HG02588 (cell line): Measurements from ENCODE around the gene VRK2.
"Not testable (repeated sequence)": the region's sequence is repeated elsewhere in the genome, so short reads cannot be mapped to it uniquely, and the experiment has no call there.

Experiments used
- ATAC-seq: cut with Tn5 transposase; IDR thresholded peaks from one replicate; pipeline ENCODE4 v1.9.1; 2021; ENCODE audit warnings: mild to moderate bottlenecking, moderate library complexity; ENCODE audit not compliant: unreplicated experiment

Gene VRK2

DNA sequence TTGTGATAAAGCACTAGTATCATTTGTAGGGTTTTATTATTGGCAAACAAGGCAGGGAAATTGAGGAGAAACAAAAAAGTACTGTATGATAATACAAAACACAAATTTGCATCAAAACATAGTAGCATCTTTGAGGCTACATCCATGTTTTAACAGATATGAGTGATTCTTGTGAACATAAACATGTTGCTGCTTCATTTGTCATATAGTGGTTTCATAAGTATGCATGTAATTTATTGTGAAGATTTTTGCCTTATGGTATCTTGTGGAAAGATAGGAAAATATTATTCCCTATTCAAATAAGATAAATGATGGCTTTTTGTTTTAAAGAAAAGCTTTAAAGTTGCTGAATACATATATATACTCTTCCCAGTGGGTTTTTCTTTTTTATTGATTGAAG is 60.3 kb downstream of the VRK2 start:
- ATAC-seq: no peak

DNA sequence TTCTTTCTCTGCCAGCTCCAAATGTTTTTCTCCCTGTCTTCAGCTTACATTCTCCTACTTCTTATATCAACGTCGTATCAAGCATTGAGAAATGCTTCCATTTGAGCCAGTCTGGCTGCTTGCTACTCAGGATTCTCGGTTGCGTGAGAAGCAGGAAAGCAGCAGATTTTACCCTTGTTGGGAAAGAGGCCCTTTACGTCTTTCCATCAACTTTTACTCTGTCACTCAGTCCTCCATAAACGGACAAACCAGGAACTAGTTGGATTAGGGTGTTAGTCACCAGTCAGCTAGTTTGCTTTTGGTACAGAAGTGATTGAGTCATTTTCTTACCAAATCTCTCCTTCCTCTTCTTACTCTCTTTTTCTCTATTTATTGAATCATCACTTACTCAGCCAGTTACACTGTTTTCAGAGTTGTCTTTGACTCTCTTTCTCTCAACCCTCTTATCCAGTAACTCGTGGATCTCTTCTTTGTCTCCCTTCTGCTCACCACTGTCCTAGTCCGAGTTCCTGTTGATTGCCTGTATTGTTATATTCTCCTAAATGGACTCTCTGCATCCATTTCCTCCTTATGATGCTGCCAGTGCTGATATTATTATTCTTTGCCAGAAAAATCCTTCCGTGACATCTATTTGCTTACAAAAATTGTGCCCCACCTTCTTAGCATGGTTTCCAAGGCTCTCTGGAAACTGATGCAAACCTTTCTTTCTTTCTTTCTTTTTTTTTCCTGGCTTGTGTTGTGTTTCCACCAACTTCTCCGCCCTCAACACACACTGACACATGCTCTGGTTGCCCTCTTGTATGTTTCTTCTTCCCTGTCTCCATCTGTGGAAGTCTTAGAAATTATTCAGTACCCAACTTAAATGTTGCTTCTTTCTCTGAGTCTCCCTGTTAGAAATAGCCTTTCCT is 61.5 kb downstream of the VRK2 start:
- no peak for ATAC-seq

DNA sequence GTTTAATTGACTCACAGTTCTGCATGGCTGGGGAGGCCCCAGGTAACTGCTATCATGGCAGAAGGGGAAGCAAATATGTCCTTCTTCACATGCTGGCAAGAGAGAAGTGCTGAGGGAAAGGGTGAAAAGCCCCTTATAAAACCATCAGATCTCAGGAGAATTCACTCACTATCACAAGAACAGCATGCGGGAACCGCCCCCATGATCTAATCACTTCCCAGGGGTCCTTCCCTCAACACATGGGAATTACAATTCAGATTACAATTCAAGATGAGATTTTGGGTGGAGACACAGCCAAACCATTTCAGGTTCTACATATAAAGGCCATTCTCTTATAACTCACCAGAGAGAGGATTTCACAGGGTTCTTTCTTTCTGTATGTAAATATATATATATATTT is 62.9 kb downstream of the VRK2 start:
- no peak for ATAC-seq

DNA sequence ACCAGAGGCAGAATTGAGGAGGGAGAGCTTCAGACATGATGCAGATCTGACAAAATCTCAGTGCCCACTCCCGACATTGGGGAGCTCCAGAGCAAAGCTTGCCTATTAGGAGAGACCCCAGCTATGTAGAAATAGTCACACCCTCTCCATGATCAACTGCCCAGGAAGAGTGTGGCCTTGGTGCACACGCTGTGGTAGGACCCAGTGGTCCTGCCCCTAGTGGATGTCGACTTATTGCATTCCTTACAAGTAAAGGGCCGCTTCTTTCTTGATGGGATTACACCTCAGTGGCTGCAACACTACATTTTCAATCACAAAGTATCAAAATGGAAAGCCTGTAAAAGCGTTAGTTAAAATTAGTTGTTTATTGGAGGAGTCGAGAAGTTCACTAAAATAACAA is 64.2 kb downstream of the VRK2 start:
- ATAC-seq: no peak

DNA sequence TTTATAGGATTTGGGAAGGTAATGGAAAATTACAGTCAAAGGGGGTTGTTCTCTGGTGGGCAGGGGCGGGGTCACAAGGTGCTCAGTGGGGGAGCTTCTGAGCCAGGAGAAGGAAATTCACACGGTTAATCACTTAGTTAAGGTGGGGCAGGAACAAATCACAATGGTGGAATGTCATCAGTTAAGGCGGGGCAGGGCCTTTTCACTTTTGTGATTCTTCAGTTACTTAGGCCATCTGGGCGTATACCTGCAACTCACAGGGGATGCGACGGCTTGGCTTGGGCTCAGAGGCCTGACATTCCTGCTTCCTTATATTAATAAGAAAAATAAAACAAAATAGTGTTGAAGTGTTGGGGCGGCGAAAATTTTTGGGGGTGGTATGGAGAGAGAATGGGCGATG is 67.0 kb downstream of the VRK2 start:
- not testable (repeated sequence) for ATAC-seq

DNA sequence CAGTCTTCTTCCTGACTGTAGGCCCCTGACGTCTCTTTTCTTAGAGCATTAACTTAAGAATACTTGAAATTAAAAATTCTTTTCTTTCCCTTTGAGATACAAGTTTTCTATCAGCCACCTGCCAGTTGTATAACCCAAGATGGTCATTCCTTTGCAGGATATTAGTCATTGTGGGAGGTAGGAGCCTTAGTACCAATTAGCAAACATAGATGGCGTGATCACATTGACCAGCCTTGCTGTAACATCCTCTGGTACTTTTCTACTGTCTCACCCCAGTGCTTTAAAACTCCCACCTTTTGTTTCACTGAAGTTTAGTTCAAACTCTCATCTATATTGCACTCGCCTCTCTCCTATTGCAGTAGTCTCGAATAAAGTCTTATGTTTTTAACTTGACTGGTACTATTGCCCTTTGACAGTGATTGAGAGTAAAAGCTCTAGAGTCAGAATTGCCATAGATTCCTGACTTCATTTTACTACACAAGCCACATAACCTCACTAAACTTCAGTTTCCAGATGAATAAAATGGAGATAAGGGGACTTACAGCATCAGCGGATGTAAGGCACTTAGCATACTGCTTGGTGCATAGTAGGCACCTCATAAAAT is 74.1 kb downstream of the VRK2 start:
- no peak for ATAC-seq

DNA sequence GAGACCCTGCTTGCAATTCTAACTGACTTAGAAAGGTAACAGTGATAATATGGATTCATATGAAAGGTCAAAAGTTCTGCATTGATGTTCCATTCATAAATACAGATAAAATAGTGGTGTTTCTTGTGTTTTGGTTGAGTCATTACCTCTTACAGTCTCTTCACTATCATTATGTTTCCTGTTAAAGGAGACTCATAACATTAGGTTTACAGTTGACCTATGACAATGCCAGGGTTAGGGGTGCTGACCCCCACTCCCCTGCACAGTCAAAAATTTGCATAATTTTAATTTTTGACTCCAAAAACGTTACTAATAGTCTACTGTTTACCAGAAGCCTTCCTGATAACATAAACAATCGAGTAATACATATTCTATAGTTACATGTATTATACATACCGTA is 75.4 kb downstream of the VRK2 start:
- no peak for ATAC-seq

DNA sequence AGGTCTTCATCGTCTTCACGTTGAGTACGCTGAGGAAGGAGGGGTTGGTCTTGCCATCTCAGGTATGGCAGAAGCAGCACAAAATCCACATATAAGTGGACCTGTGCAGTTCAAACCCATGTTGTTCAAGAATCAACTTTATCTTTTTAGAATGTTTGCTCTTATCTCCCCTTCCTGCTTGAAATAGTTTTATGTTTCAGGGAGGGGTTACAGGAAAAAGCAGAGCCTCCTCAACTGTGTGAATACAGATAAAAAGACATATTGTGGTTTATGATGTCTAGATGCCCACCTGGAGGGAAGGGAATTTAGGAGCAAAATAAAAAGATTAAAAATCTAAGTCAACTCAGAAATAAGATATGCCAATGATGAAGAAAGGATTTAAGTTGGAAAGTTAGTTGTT is 75.9 kb downstream of the VRK2 start:
- no peak for ATAC-seq

DNA sequence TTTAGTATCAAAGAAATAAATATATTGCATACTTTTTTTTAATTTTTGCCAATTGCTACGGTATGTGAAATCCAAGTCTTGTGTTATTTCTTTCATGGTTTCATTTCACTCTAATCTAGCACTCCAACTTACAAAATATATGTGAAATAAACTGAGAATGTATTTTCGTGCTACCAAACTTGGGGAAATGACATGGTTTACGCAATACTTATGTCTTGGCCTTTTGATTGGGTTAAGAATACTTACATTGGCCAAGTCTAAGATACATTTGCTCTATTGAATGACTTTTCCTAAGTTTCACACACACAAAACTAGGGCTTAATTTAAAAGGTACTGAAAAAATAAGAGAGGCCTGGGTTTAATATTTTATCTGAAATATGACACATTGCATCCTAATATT is 80.5 kb downstream of the VRK2 start:
- ATAC-seq: no peak

DNA sequence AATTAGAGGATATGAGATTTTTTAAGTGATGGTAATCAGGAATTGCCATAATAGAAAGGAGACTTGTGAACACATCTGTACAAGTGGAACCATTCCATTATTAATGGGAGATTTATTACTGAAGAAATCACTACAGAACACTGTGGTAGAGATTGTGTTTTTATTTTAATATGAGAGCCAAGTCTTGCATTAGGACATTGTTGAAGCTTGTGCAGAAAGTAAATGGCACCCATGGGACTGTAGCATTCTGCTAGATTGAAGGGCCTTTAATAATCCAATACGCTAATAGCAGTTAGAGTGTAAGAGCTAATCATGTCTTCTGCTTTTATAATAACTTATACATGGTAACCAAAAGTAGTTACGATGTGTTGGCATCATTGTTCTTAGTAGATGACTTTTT is 83.6 kb downstream of the VRK2 start:
- ATAC-seq: no peak

DNA sequence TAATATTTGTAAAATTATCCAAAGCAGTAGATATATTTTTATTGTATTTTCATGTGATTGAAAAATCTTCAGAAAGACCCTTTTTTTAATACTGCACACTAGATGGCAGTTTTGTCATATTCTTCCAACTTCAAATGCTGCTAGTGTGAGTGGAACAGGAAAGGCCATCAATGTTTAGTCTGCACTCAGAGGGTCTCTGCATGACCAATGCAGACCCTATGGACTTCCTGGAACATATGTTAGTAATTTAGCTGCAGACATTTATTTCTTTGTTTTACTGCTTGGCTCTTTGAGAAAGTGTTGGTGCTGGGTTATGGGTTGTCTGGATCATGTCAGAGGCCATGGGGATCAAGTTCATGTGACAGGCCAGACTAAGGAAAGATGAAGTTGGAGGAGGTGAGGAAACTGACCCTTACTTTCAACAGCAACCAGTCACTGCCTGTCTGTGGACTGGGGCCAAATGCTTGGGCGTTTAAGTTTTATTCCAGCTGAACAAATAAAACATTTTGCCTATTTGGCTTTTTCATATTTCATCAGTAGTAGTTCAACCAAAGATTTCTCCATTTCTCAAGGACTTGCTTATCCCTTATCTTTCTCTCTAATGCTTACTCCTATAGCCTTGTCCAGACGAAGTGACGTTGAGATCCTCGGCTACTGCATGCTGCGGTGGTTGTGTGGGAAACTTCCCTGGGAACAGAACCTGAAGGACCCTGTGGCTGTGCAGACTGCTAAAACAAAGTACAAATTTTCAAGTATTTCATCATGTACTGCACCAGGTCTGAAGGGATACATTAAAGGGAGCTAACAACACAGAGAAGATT is 84.8 kb downstream of the VRK2 start:
- no peak for ATAC-seq

DNA sequence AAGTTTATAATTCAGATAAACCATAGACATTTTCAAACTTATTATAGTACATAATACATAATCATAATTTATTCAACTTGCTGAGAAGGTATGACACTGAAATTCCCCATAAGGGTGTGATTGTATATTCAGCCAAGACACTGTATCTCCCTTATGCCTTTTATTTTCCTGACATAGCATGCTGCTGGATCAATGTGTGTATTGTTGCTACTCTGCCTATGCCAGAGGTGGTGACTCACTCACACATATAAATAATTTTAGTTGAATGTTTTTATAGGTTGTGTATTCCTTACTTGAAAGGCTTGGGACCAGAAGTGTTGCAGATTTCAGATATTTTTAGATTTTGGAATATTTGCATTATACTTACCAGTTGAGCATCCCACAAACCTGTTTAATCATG is 86.8 kb downstream of the VRK2 start:
- no peak for ATAC-seq

DNA sequence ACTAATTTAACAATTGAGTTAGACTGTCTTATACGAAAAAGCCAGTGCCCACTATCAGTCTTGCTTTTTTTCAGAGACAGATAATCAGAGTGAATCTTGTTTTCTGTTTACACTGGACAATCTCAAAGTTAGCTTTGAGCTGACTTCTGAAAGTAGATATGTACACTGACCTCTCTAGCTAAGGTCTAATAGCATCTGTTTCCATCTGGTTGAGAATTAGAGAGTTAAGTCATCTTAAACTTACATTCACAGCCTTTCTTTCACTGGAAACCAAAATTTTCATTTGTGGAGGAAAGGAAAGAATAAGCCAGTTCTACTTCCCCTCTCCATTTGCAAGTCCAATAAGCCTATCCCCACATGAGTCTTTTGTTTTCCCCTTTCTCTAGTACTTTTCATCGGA is 89.3 kb downstream of the VRK2 start:
- ATAC-seq: no peak

DNA sequence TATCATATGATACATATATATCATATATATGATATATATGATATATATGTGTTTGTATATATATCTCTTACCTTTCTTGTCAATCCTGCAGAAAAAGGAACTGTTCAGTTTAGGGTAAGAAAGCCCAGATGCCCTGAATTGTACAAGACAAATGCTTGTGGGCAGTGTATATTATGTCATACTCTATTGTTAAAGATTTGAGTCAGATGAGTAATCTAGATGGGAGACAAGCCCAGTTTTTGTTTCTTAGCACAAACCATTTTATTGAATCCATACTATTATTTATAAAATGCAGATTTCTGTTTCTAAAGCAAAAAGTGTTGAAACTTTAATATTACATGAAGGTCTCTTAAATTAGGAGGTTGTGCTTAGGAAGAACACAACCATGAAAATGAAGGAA is 90.6 kb downstream of the VRK2 start:
- no peak for ATAC-seq

DNA sequence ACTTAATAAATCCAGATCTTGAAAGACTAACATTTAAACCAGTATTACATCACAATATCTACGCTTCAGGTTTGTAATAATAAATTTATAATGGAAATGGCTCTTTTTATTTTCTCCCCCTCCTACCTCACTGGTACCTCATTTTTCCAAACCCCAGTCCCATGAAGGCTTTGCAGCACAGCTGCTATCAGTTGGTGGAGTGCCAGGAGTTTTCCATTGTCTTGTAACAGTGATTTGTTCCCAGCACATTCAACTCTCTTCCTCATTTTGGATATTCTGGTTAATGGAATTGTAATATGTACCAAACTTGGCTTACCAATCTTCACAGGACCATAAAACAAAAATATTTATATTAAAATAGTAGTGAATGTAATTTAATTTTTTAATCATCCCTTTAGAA is 91.2 kb downstream of the VRK2 start:
- ATAC-seq: no peak

DNA sequence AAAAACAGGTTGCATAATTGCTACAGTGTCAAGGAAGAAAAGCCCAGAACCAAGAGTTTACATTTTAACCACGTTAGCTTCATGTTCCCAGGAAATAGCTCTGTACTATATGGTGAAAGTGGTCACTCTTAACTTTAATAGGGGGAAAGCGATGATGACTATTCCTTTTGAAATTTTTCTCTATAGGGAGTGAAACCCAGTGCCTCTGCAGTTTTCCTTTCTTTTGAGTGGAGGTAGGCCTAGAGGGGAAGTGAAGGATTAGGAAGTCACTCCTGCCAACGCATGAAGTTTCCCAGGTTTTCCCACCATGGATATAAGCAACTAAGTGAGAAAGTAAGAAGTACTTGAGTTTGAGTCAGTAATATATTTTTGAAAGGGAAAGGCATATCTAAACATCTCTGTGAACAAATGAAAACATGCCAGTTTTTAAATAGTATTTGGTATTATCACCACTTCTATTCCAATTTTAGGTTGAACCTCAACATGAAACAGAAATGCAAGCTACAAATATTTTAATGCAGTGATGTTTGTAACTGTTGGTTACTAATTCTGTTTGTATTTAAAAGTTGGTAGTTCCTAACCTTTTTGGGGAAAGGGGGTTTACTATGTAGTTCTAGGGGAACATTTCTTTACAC is 91.9 kb downstream of the VRK2 start:
- no peak for ATAC-seq

DNA sequence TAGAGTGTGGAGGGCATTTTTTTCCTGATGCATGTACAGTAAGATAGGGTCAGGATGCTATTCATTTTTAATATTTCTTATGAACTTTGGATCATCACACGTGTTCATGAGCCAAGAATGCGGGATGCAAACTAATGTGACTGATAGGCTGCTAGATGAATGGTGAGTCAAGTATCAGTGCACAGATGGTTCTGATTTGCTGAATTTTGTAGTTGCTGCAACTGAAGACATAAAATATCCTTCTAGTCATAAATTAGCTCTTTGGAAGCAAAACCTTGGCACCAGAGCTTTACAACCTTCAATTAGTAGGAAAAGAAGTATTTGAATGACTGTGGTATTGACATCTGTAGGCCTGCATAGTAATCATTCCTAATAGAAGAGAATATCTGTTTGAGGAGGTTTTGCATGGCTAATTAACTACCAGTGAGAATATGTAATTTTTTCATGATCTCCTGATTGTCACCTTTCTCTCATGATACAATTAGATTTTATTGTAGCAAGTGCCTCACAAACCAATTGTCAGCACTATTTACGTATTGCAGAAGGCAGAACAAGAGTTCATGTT is 94.0 kb downstream of the VRK2 start:
- ATAC-seq: no peak

DNA sequence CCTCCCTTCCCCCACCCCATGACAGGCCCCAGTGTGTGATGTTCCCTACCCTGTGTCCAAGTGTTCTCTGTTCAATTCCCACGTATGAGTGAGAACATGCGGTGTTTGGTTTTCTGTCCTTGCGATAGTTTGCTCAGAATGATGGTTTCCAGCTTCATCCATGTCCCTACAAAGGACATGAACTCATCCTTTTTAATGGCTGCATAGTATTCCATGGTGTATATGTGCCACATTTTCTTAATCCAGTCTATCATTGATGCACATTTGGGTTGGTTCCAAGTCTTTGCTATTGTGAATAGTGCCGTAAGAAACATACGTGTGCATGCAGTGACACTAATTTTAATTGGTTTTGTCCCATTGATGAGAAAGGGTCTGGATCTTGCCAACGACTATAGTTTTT is 99.2 kb downstream of the VRK2 start:
- not testable (repeated sequence) for ATAC-seq

DNA sequence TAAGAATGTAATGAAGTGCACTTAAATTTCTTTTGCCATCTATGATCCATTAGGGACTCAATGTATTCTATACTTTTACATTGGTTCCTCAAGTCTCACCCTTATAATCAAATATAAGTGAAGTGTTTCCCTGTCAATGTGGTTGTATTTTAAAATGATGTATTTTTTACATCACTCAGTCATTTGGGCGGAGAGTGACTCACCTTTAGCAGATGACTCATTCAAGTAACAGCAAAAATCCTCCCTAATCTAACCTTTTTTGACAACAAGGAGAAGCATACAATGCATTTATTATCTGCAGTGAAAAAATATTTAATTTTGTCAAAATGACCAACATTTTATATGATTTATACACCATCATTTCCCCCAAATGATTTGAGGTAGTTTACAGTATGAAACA is 100.1 kb downstream of the VRK2 start:
- no peak for ATAC-seq

DNA sequence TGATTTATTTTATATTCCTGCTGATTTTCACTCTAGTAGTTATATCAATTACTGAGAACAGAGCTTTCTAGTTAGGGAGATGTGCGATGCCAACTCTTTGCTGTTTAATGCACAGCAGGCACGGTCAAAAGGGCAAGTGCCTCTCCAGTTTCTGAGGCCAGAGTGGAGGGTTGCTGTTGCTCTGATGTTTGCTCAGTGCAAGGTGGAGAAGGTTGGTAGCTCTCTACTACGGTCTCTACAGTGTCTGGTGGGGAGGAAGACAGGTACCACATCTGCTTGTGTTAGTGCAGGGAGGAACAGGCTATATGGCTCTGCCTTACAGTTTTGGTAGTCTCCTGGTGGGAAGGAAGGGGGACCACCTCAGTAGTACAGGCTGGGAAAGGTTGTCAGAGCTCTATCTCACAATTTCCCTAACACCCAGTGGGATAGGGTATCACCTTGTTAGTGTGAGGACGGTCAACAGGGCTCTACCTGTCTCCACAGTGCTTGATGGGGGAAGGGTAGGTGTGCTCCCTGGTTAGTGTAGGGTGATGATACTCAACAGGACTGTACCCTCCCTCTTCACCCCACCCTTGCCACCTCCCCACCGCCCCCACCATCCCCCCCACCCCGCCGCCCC is 108.7 kb downstream of the VRK2 start:
- no peak for ATAC-seq

DNA sequence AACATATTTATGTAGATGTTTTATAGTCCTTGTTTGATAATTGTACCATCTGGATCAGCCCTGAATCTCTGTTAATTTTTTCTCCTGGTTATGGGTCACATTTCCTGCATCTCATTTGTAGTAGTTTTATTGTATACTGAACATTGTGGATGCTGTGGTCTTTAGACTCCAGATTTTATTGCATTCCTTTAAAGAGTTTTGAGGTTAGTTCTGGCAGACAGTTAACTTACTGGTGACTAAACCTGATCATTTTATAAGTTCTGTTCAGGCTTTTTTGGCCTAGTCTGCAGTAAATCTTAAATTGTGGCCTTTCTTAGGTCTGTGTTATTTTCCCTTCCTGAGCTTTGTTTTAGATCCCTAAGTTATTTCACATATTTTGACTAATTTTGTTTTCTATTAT is 110.2 kb downstream of the VRK2 start:
- ATAC-seq: no peak
